ENCODE results near the gene GALNTL6. TPM values are rescaled to one million over a fixed set of nuclear protein-coding genes. Genes with fewer than 3 reads are reported as not detected.

The GALNTL6 gene
- total and polyA plus RNA-seq, 2 experiments from 2014 or later = 0.38 to 0.40 TPM

- H3K27me3 Mint-ChIP-seq (ENCODE audit: insufficient read depth, low read depth, poor library complexity) = no peaks in the 10 kb centered on the region
- H3K36me3 ChIP-seq (ENCODE audit: insufficient read depth) = no peaks in the 10 kb centered on the region
- no peak overlapping the region for H3K27ac Mint-ChIP-seq
- no peaks in the 10 kb centered on the region for H3K27me3 ChIP-seq (ENCODE audit: insufficient read depth)
- ATAC-seq (peak; percentile 69), DNase-seq (ENCODE audit: low spot score) (peak; percentile 15)
- H3K9me3 Mint-ChIP-seq = no peaks in the 10 kb centered on the region
- TF ChIP-seq CTCF (conservative IDR thresholded peaks at IDR 0.05; ENCODE audit: low read depth in 2 of 2) (no peak), REST (IDR thresholded peaks at IDR 0.05; ENCODE audit: unreplicated experiment) (no peak), ZNF462 (CRISPR knock-in tag; IDR thresholded peaks at IDR 0.05) (no peak), ETS1 (IDR thresholded peaks at IDR 0.05) (no peak), CREB1 (CRISPR knock-in tag; IDR thresholded peaks at IDR 0.05; ENCODE audit: low read depth) (no peak), EZH2 (IDR thresholded peaks at IDR 0.05; ENCODE audit: low read depth, unreplicated experiment) (no peak), EZH2phosphoT487 (IDR thresholded peaks at IDR 0.05; ENCODE audit: unreplicated experiment) (no peak), NANOG (IDR thresholded peaks at IDR 0.05; ENCODE audit: borderline replicate concordance) (no peak), STAT1 (IDR thresholded peaks at IDR 0.05; ENCODE audit: unreplicated experiment) (no peak), POLR2AphosphoS5 (IDR thresholded peaks at IDR 0.05; ENCODE audit: low read depth) (no peak), JUNB (IDR thresholded peaks at IDR 0.05; ENCODE audit: unreplicated experiment) (no peak), ZNF114 (CRISPR knock-in tag; IDR thresholded peaks at IDR 0.05) (no peak), ZNF331 (CRISPR knock-in tag; IDR thresholded peaks at IDR 0.05; ENCODE audit: low read depth) (no peak)
- H4K20me1 ChIP-seq (replicated peaks; ENCODE audit: insufficient read depth) = no peaks in the 10 kb centered on the region
- peak overlapping the region; percentile 75; the same call in 1 of the 2 replicates for H2AFZ ChIP-seq
- H3K4me3 Mint-ChIP-seq = no peak overlapping the region
- no peak overlapping the region for H3K4me2 ChIP-seq
- peaks cover 5% of the 10 kb centered on the region; the same call in 1 of the 3 replicates for H3K4me1 Mint-ChIP-seq
- H3K9me2 ChIP-seq (ENCODE audit: insufficient read depth) = no peaks in the 10 kb centered on the region
- no peak overlapping the region for H3K27ac ChIP-seq (ENCODE audit: low read depth)
- no peaks in the 10 kb centered on the region for H3K36me3 Mint-ChIP-seq (ENCODE audit: low read depth)
- no peak overlapping the region for H3K4me3 ChIP-seq
- H3F3A ChIP-seq (replicated peaks; ENCODE audit: low read depth) = no peaks in the 10 kb centered on the region
- H3K79me2 ChIP-seq (replicated peaks; ENCODE audit: insufficient read depth) = no peaks in the 10 kb centered on the region
- no peaks in the 10 kb centered on the region for H3K4me1 ChIP-seq (ENCODE audit: insufficient read depth)
These were observed 1138.7 kb downstream of the GALNTL6 start for GRCh38 chr4:172951679-172952451.
